ENCODE results near the gene SMCO2.

SMCO2 gene

GRCh38 chr12:27468241-27468640, 21.7 kb downstream of the SMCO2 start:
- H3K9me3 ChIP-seq (ENCODE audit: control insufficient read depth in 1 of 2, low read length in 2 of 2) = no peaks in the 10 kb centered on the region
- no peak overlapping the region for H3K4me3 ChIP-seq (ENCODE audit: low read depth in 1 of 2, low read length in 2 of 2)
- H3K27me3 ChIP-seq (ENCODE audit: control insufficient read depth in 1 of 2, insufficient read depth in 2 of 2, low read length in 2 of 2) = no peaks in the 10 kb centered on the region
- no peaks in the 10 kb centered on the region for H3K4me1 ChIP-seq (ENCODE audit: control insufficient read depth in 1 of 2, insufficient read depth in 2 of 2, low read length in 2 of 2)
- no peaks in the 10 kb centered on the region for H3K36me3 ChIP-seq (ENCODE audit: control insufficient read depth in 1 of 2, insufficient read depth in 2 of 2, low read length in 2 of 2)
- no peak overlapping the region for H3K9ac ChIP-seq (ENCODE audit: low read depth in 1 of 2, low read length in 2 of 2)
- H3K27ac ChIP-seq (ENCODE audit: low read depth, low read length) = no peak overlapping the region

- Histone ChIP-seq H3K4me1 (ENCODE audit: control insufficient read depth in 1 of 2, insufficient read depth in 2 of 2, low read length in 2 of 2) (no peaks in the 10 kb centered on the region), H3K36me3 (ENCODE audit: control insufficient read depth in 1 of 2, insufficient read depth in 2 of 2, low read length in 2 of 2) (no peaks in the 10 kb centered on the region), H3K27me3 (ENCODE audit: control insufficient read depth in 1 of 2, insufficient read depth in 2 of 2, low read length in 2 of 2) (no peaks in the 10 kb centered on the region), H3K9me3 (ENCODE audit: control insufficient read depth in 1 of 2, low read length in 2 of 2) (no peaks in the 10 kb centered on the region), H3K9ac (ENCODE audit: low read depth in 1 of 2, low read length in 2 of 2) (no peak overlapping the region), H3K27ac (ENCODE audit: low read depth, low read length) (no peak overlapping the region), H3K4me3 (ENCODE audit: low read depth in 1 of 2, low read length in 2 of 2) (no peak overlapping the region)
Measured at GRCh38 chr12:27469176-27469736, 22.7 kb downstream of the SMCO2 start.

GRCh38 chr12:27472604-27473003, 26.1 kb downstream of the SMCO2 start:
- no peak overlapping the region for H3K27ac ChIP-seq (ENCODE audit: low read depth, low read length)
- no peaks in the 10 kb centered on the region for H3K4me1 ChIP-seq (ENCODE audit: control insufficient read depth in 1 of 2, insufficient read depth in 2 of 2, low read length in 2 of 2)
- no peaks in the 10 kb centered on the region for H3K36me3 ChIP-seq (ENCODE audit: control insufficient read depth in 1 of 2, insufficient read depth in 2 of 2, low read length in 2 of 2)
- no peak overlapping the region for H3K4me3 ChIP-seq (ENCODE audit: low read depth in 1 of 2, low read length in 2 of 2)
- H3K27me3 ChIP-seq (ENCODE audit: control insufficient read depth in 1 of 2, insufficient read depth in 2 of 2, low read length in 2 of 2) = no peaks in the 10 kb centered on the region
- peaks cover 8 to 9% of the 10 kb centered on the region in 2 donors for H3K9me3 ChIP-seq (ENCODE audit: control insufficient read depth in 1 of 2, low read length in 2 of 2)
- H3K9ac ChIP-seq (ENCODE audit: low read depth in 1 of 2, low read length in 2 of 2) = no peak overlapping the region

GRCh38 chr12:27474344-27474743, 27.8 kb downstream of the SMCO2 start:
- Histone ChIP-seq H3K4me1 (ENCODE audit: control insufficient read depth in 1 of 2, insufficient read depth in 2 of 2, low read length in 2 of 2) (no peaks in the 10 kb centered on the region), H3K27ac (ENCODE audit: low read depth, low read length) (no peak overlapping the region), H3K4me3 (ENCODE audit: low read depth in 1 of 2, low read length in 2 of 2) (no peak overlapping the region), H3K27me3 (ENCODE audit: control insufficient read depth in 1 of 2, insufficient read depth in 2 of 2, low read length in 2 of 2) (no peaks in the 10 kb centered on the region), H3K9ac (ENCODE audit: low read depth in 1 of 2, low read length in 2 of 2) (no peak overlapping the region), H3K36me3 (ENCODE audit: control insufficient read depth in 1 of 2, insufficient read depth in 2 of 2, low read length in 2 of 2) (no peaks in the 10 kb centered on the region), H3K9me3 (ENCODE audit: control insufficient read depth in 1 of 2, low read length in 2 of 2) (peaks cover 15 to 16% of the 10 kb centered on the region in 2 donors)

GRCh38 chr12:27477049-27477448, 30.5 kb downstream of the SMCO2 start:
- Histone ChIP-seq H3K4me1 (ENCODE audit: control insufficient read depth in 1 of 2, insufficient read depth in 2 of 2, low read length in 2 of 2) (no peaks in the 10 kb centered on the region), H3K4me3 (ENCODE audit: low read depth in 1 of 2, low read length in 2 of 2) (no peak overlapping the region), H3K36me3 (ENCODE audit: control insufficient read depth in 1 of 2, insufficient read depth in 2 of 2, low read length in 2 of 2) (no peaks in the 10 kb centered on the region), H3K27ac (ENCODE audit: low read depth, low read length) (no peak overlapping the region), H3K9me3 (ENCODE audit: control insufficient read depth in 1 of 2, low read length in 2 of 2) (peaks cover 15 to 16% of the 10 kb centered on the region in 2 donors), H3K9ac (ENCODE audit: low read depth in 1 of 2, low read length in 2 of 2) (no peak overlapping the region), H3K27me3 (ENCODE audit: control insufficient read depth in 1 of 2, insufficient read depth in 2 of 2, low read length in 2 of 2) (no peaks in the 10 kb centered on the region)

- no peaks in the 10 kb centered on the region for H3K4me1 ChIP-seq (ENCODE audit: control insufficient read depth in 1 of 2, insufficient read depth in 2 of 2, low read length in 2 of 2)
- no peaks in the 10 kb centered on the region for H3K27me3 ChIP-seq (ENCODE audit: control insufficient read depth in 1 of 2, insufficient read depth in 2 of 2, low read length in 2 of 2)
- H3K9ac ChIP-seq (ENCODE audit: low read depth in 1 of 2, low read length in 2 of 2) = no peak overlapping the region
Measured at GRCh38 chr12:27478949-27479348, 32.4 kb downstream of the SMCO2 start.

GRCh38 chr12:27480016-27480415, 33.5 kb downstream of the SMCO2 start:
- H3K9me3 ChIP-seq (ENCODE audit: control insufficient read depth in 1 of 2, low read length in 2 of 2) = peaks cover 15 to 16% of the 10 kb centered on the region in 2 donors
- H3K27me3 ChIP-seq (ENCODE audit: control insufficient read depth in 1 of 2, insufficient read depth in 2 of 2, low read length in 2 of 2) = no peaks in the 10 kb centered on the region
- no peak overlapping the region for H3K27ac ChIP-seq (ENCODE audit: low read depth, low read length)
- H3K36me3 ChIP-seq (ENCODE audit: control insufficient read depth in 1 of 2, insufficient read depth in 2 of 2, low read length in 2 of 2) = no peaks in the 10 kb centered on the region
- no peak overlapping the region for H3K9ac ChIP-seq (ENCODE audit: low read depth in 1 of 2, low read length in 2 of 2)
- H3K4me3 ChIP-seq (ENCODE audit: low read depth in 1 of 2, low read length in 2 of 2) = no peak overlapping the region
- H3K4me1 ChIP-seq (ENCODE audit: control insufficient read depth in 1 of 2, insufficient read depth in 2 of 2, low read length in 2 of 2) = no peaks in the 10 kb centered on the region

More at GRCh38 chr12:27478949-27479348, 32.4 kb downstream of the SMCO2 start:
- H3K4me3 ChIP-seq (ENCODE audit: low read depth in 1 of 2, low read length in 2 of 2) = no peak overlapping the region
- H3K27ac ChIP-seq (ENCODE audit: low read depth, low read length) = no peak overlapping the region
- peaks cover 15 to 16% of the 10 kb centered on the region in 2 donors for H3K9me3 ChIP-seq (ENCODE audit: control insufficient read depth in 1 of 2, low read length in 2 of 2)
- H3K36me3 ChIP-seq (ENCODE audit: control insufficient read depth in 1 of 2, insufficient read depth in 2 of 2, low read length in 2 of 2) = no peaks in the 10 kb centered on the region

GRCh38 chr12:27486961-27487360, 40.4 kb downstream of the SMCO2 start:
- H3K4me1 ChIP-seq (ENCODE audit: control insufficient read depth in 1 of 2, insufficient read depth in 2 of 2, low read length in 2 of 2) = no peaks in the 10 kb centered on the region
- no peak overlapping the region for H3K9ac ChIP-seq (ENCODE audit: low read depth in 1 of 2, low read length in 2 of 2)
- no peaks in the 10 kb centered on the region for H3K36me3 ChIP-seq (ENCODE audit: control insufficient read depth in 1 of 2, insufficient read depth in 2 of 2, low read length in 2 of 2)
- H3K27me3 ChIP-seq (ENCODE audit: control insufficient read depth in 1 of 2, insufficient read depth in 2 of 2, low read length in 2 of 2) = no peaks in the 10 kb centered on the region
- no peak overlapping the region for H3K4me3 ChIP-seq (ENCODE audit: low read depth in 1 of 2, low read length in 2 of 2)
- H3K9me3 ChIP-seq (ENCODE audit: control insufficient read depth in 1 of 2, low read length in 2 of 2) = no peaks in the 10 kb centered on the region
- no peak overlapping the region for H3K27ac ChIP-seq (ENCODE audit: low read depth, low read length)

GRCh38 chr12:27488479-27488878, 41.9 kb downstream of the SMCO2 start:
- no peaks in the 10 kb centered on the region for H3K9me3 ChIP-seq (ENCODE audit: control insufficient read depth in 1 of 2, low read length in 2 of 2)
- H3K27me3 ChIP-seq (ENCODE audit: control insufficient read depth in 1 of 2, insufficient read depth in 2 of 2, low read length in 2 of 2) = no peaks in the 10 kb centered on the region
- H3K9ac ChIP-seq (ENCODE audit: low read depth in 1 of 2, low read length in 2 of 2) = no peak overlapping the region
- no peak overlapping the region for H3K4me3 ChIP-seq (ENCODE audit: low read depth in 1 of 2, low read length in 2 of 2)
- H3K4me1 ChIP-seq (ENCODE audit: control insufficient read depth in 1 of 2, insufficient read depth in 2 of 2, low read length in 2 of 2) = no peaks in the 10 kb centered on the region
- no peaks in the 10 kb centered on the region for H3K36me3 ChIP-seq (ENCODE audit: control insufficient read depth in 1 of 2, insufficient read depth in 2 of 2, low read length in 2 of 2)
- H3K27ac ChIP-seq (ENCODE audit: low read depth, low read length) = no peak overlapping the region

GRCh38 chr12:27491226-27491625, 44.7 kb downstream of the SMCO2 start:
- Histone ChIP-seq H3K36me3 (ENCODE audit: control insufficient read depth in 1 of 2, insufficient read depth in 2 of 2, low read length in 2 of 2) (no peaks in the 10 kb centered on the region), H3K4me1 (ENCODE audit: control insufficient read depth in 1 of 2, insufficient read depth in 2 of 2, low read length in 2 of 2) (no peaks in the 10 kb centered on the region), H3K27me3 (ENCODE audit: control insufficient read depth in 1 of 2, insufficient read depth in 2 of 2, low read length in 2 of 2) (no peaks in the 10 kb centered on the region), H3K9ac (ENCODE audit: low read depth in 1 of 2, low read length in 2 of 2) (no peak overlapping the region), H3K4me3 (ENCODE audit: low read depth in 1 of 2, low read length in 2 of 2) (no peak overlapping the region), H3K27ac (ENCODE audit: low read depth, low read length) (no peak overlapping the region), H3K9me3 (ENCODE audit: control insufficient read depth in 1 of 2, low read length in 2 of 2) (no peaks in the 10 kb centered on the region)

Data from duodenal mucosa (tissue), 2 donors.